Endothelial cell of umbilical vein (primary cell): ENCODE results near the gene SH2D6. TPM values are rescaled to one million over a fixed set of nuclear protein-coding genes. Genes with fewer than 3 reads are reported as not detected.

Experiments
- BruUV-seq: library from RNA; stranded (reverse); fragments of 400-500 nt; replicated peaks from 2 replicates; lab custom pipeline; 2021; lab: Mats Ljungman, UMichigan
- CTCF ChIA-PET: fragments of 300-600, 350-600 bp; sonication (Branson Sonifier 250); formaldehyde crosslinking; loops from one replicate; lab custom pipeline; 2021; ENCODE audit warnings: antibody characterized with exemption, inconsistent platforms; lab: Charles Lee
- POLR2A ChIA-PET: fragments of 300-600, 350-600 bp; sonication (Branson Sonifier 250); formaldehyde crosslinking; loops from one replicate; lab custom pipeline; 2021; ENCODE audit warnings: antibody characterized with exemption, inconsistent platforms; lab: Charles Lee
- DNase-seq: peaks from one replicate; pipeline ENCODE4 v3.0.0-alpha.2; 2011; ENCODE audit warnings: low read depth, low spot score
- FAIRE-seq: peaks from 2 replicates; lab custom pipeline; 2011; peaks lifted over from hg19 to GRCh38; lab: Jason Lieb, UNC
- H2AFZ ChIP-seq: 2 replicates; pipeline ENCODE4 v1.6.0; 2012; ENCODE audit warnings: low read depth, low read length, control low read depth, inconsistent platforms
- H3K27ac ChIP-seq: 2 replicates; pipeline ENCODE4 v1.5.1; 2011; ENCODE audit warnings: low read depth, mild to moderate bottlenecking, control low read depth, low read length, moderate library complexity; ENCODE audit not compliant: insufficient read depth
- H3K27me3 ChIP-seq, 2 experiments: 2 replicates each; pipeline versions ENCODE4 v1.6.0 to v1.6.1; 2011; ENCODE audit warnings: low read length in 2 of 2, mixed read lengths in 1 of 2; ENCODE audit not compliant: control insufficient read depth in 2 of 2, insufficient read depth in 2 of 2
- H3K36me3 ChIP-seq, 2 experiments: 2 replicates in 1 of 2; 3 replicates in 1 of 2; pipeline ENCODE4 v1.5.1; 2011; ENCODE audit warnings: low read length in 2 of 2, mild to moderate bottlenecking in 1 of 2, moderate library complexity in 1 of 2; ENCODE audit not compliant: control insufficient read depth in 2 of 2, insufficient read depth in 2 of 2; ENCODE audit errors: extremely low read depth in 1 of 2
- H3K4me1 ChIP-seq: 3 replicates; pipeline ENCODE4 v1.5.1; 2011; ENCODE audit warnings: mild to moderate bottlenecking, low read length; ENCODE audit not compliant: control insufficient read depth, insufficient read depth; ENCODE audit errors: extremely low read depth
- H3K4me2 ChIP-seq: 2 replicates; pipeline ENCODE4 v1.6.1; 2011; ENCODE audit warnings: low read length, control low read depth, mixed read lengths; ENCODE audit not compliant: insufficient read depth
- H3K4me3 ChIP-seq, 3 experiments: fragments of 200-600 bp in 1 of 3; sonication (generic), shearing (Covaris generic) in 1 of 3; replicated peaks in 1 of 3; 2 replicates each; pipeline ENCODE4 v1.5.1; 2011 to 2016; ENCODE audit warnings: control low read depth in 3 of 3, low read length in 3 of 3, mild to moderate bottlenecking in 2 of 3, inconsistent platforms in 1 of 3, low read depth in 1 of 3, moderate library complexity in 1 of 3; ENCODE audit not compliant: insufficient read depth in 1 of 3
- H3K79me2 ChIP-seq: 2 replicates; pipeline ENCODE4 v1.6.0; 2012; ENCODE audit warnings: low read length, inconsistent platforms; ENCODE audit not compliant: control insufficient read depth, insufficient read depth
- H3K9ac ChIP-seq: replicated peaks from 2 replicates; pipeline ENCODE3; 2011; ENCODE audit warnings: low read length, control low read depth; ENCODE audit not compliant: insufficient read depth; ENCODE audit errors: extremely low read depth
- H3K9me1 ChIP-seq: replicated peaks from 3 replicates; pipeline ENCODE4 v1.6.0; 2011; ENCODE audit warnings: mild to moderate bottlenecking, low read length; ENCODE audit not compliant: control insufficient read depth, insufficient read depth; ENCODE audit errors: extremely low read depth
- H3K9me3 ChIP-seq: replicated peaks from 2 replicates; pipeline ENCODE4 v1.5.1; 2012; ENCODE audit warnings: low read length, inconsistent platforms; ENCODE audit not compliant: control insufficient read depth, insufficient read depth
- H4K20me1 ChIP-seq: replicated peaks from 2 replicates; pipeline ENCODE3; 2011; ENCODE audit warnings: mild to moderate bottlenecking, low read length; ENCODE audit not compliant: control insufficient read depth, insufficient read depth; ENCODE audit errors: extremely low read depth
- CTCF ChIP-seq, 2 donors: IDR thresholded peaks; 1 replicate in 1 of 2; 2 replicates in 1 of 2; pipeline ENCODE4 v1.5.1; 2011; ENCODE audit warnings: low read length in 2 of 2, mild to moderate bottlenecking in 2 of 2, moderate library complexity in 2 of 2, control low read depth in 1 of 2, inconsistent platforms in 1 of 2, low read depth in 1 of 2; ENCODE audit not compliant: insufficient read depth in 1 of 2; ENCODE audit errors: extremely low read depth in 1 of 2
- EZH2 ChIP-seq: IDR thresholded peaks from 2 replicates; pipeline ENCODE4 v1.6.1; 2012; ENCODE audit warnings: borderline replicate concordance, low read depth, mild to moderate bottlenecking, moderate library complexity, low read length, inconsistent platforms; ENCODE audit not compliant: severe bottlenecking
- FOS ChIP-seq: IDR thresholded peaks from 2 replicates; pipeline ENCODE4 v1.6.1; 2011; ENCODE audit warnings: mild to moderate bottlenecking, low read length, moderate library complexity, borderline replicate concordance; ENCODE audit not compliant: insufficient read depth
- GATA2 ChIP-seq: IDR thresholded peaks from 2 replicates; pipeline ENCODE4 v1.7.0; 2011; ENCODE audit warnings: low read depth, mild to moderate bottlenecking, moderate library complexity, mixed read lengths, low read length; ENCODE audit not compliant: insufficient read length, insufficient read depth
- JUN ChIP-seq: IDR thresholded peaks from 2 replicates; pipeline ENCODE4 v1.6.1; 2011; ENCODE audit warnings: borderline replicate concordance, low read depth; ENCODE audit not compliant: insufficient read length, insufficient read depth
- MAX ChIP-seq: IDR thresholded peaks from 2 replicates; pipeline ENCODE4 v1.6.1; 2011; ENCODE audit not compliant: insufficient read depth, insufficient read length
- MYC ChIP-seq: IDR thresholded peaks from one replicate; pipeline ENCODE4 v1.6.1; 2011; ENCODE audit warnings: mild to moderate bottlenecking, low read depth, low read length
- POLR2A ChIP-seq: IDR thresholded peaks from 2 replicates; pipeline ENCODE4 v1.6.1; 2012; ENCODE audit warnings: low read depth, mild to moderate bottlenecking, control low read depth, low read length
- POLR2AphosphoS5 ChIP-seq: IDR thresholded peaks from 2 replicates; pipeline ENCODE4 v1.6.1; 2012; ENCODE audit warnings: low read depth, mild to moderate bottlenecking, control low read depth, low read length, moderate library complexity; ENCODE audit not compliant: insufficient read depth
- dilution Hi-C: fragments of 300-500 bp; cut with MboI; formaldehyde crosslinking; loops from one replicate; pipeline ENCODE4 v1.15.0; 2019; ENCODE audit warnings: low sequenced_read_pairs; ENCODE audit not compliant: extremely low pct_ligation_motif_present
- intact Hi-C: fragments of 100-400 bp; cut with micrococcal nuclease; formaldehyde crosslinking; loops from one replicate; pipeline ENCODE4 v1.10.0; 2022
- polyA plus RNA-seq, 4 experiments: library from polyadenylated mRNA; depleted of rRNA in 3 of 4; stranded (reverse) in 3 of 4; unstranded in 1 of 4; fragments of >200 nt; gene quantifications; 2 replicates each; pipeline versions ENCODE4 v1.2.1 to v1.2.3, GENCODE V29; 2011 to 2012; ENCODE audit warnings: missing spikeins in 1 of 4
- total RNA-seq: library from RNA; stranded (reverse); gene quantifications from 2 replicates; pipeline ENCODE4 v1.2.3, GENCODE V29; 2021

SH2D6 gene
- total and polyA plus RNA-seq, 2 donors (not counting 3 experiments of a cell fraction or from before 2014, with no cell fraction given), result 0.53 TPM; not detected in 1

DNA sequence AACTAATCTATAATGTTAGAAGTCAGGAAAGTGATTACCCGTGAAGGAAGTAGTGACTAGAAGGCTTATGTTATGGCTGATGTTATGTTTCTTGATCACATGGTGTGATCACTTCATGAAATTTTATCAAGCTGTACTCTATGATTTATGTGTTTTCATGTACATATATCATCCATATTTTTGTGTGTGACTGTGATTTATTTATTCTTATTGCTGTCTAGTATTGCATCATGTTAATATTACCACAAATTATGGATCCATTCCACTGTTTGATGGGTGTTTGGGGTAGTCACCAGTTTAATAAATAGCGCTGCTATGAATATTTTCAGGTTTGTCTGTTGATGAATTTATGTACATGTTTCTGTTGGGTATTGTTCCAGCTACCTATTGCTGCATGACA, 59.4 kb downstream of the SH2D6 start:
- H3K4me1 ChIP-seq, result no peaks in the 10 kb centered on the region
- intact Hi-C loops, result no loop called here
- H3K79me2 ChIP-seq, result no peaks in the 10 kb centered on the region
- TF ChIP-seq POLR2AphosphoS5, result no peak
- TF ChIP-seq MYC, result no peak
- no peak for TF ChIP-seq EZH2
- no peak for TF ChIP-seq JUN
- TF ChIP-seq CTCF (IDR thresholded peaks at IDR 0.05; ENCODE audit: extremely low read depth in 1 of 2, insufficient read depth in 1 of 2, low read depth in 1 of 2, low read length in 2 of 2), result no peak
- no peak for TF ChIP-seq FOS
- TF ChIP-seq MAX, result no peak
- no peak for TF ChIP-seq POLR2A
- TF ChIP-seq GATA2, result no peak
- dilution Hi-C loops, result no loop called here
- H3K4me2 ChIP-seq, result no peak overlapping the region
- DNase-seq, result no peak
- no peak for FAIRE-seq
- no TSS peak for BruUV-seq
- H3K9me3 ChIP-seq, result no peaks in the 10 kb centered on the region
- no peak overlapping the region for H3K9ac ChIP-seq
- POLR2A ChIA-PET, result no interaction called here
- CTCF ChIA-PET, result interaction anchor here (1.6 kb wide), 1 partner anchor 9 kb away, joined by 4 read pairs; no protein-coding TSS in a partner anchor
- H3K4me3 ChIP-seq, result no peak overlapping the region
- H2AFZ ChIP-seq, result no peak overlapping the region
- H3K9me1 ChIP-seq, result no peaks in the 10 kb centered on the region
- no peaks in the 10 kb centered on the region for H3K27me3 ChIP-seq
- H4K20me1 ChIP-seq, result no peaks in the 10 kb centered on the region
- H3K27ac ChIP-seq, result no peak overlapping the region
- H3K36me3 ChIP-seq, result no peaks in the 10 kb centered on the region
